ENCODE measurements around the gene CA4.
A peak's percentile ranks its signal among the peaks of the same experiment; 100 is the strongest.
"Not testable (repeated sequence)": the region's sequence is repeated elsewhere in the genome, so short reads cannot be mapped to it uniquely, and the experiment has no call there.

CA4 gene

DNA sequence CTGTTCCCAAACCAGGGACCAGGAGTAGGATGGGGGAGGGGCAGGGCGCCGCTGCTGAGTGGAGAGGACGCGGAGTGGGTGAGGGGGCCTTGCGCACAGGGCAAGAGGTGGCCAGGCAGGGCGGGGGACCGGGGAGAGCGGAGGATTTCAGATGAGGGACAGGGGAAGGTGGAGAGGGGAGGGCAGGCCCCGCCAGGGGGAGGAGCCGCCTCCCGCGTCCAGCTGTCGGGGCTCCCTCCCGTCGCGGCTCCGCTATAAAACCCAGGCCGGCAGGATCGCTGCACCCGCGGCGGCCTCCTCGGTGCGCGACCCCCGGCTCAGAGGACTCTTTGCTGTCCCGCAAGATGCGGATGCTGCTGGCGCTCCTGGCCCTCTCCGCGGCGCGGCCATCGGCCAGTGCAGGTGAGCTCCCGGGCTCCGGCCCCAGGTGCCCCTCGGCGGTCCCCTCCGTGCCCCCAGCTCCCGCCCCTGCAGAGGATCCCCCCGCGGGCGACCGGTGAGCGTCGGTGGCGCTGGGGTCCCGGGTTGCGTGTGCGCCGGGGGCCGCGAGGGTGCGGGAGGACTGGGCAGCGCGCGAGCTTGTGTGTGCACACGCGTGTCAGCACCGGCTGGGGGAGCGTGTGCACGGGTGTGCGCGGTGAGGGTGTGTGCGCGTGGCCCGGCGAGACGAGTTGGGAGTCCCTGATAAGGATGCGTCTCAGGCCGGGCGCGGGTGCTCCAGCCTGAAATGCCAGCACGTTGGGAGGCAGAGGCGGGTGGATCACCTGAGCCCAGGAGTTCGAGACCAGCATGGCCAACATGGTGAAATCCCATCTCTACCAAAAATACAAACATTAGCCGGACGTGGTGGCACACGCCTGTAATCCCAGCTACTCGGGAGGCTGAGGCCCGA, at the start of gene CA4:
TSS of gene CA4 (plus strand) at position 283 of the 892 bp plus-strand sequence. CDS start at position 345, 62 bp downstream.
- DNase-seq: no peak

DNA sequence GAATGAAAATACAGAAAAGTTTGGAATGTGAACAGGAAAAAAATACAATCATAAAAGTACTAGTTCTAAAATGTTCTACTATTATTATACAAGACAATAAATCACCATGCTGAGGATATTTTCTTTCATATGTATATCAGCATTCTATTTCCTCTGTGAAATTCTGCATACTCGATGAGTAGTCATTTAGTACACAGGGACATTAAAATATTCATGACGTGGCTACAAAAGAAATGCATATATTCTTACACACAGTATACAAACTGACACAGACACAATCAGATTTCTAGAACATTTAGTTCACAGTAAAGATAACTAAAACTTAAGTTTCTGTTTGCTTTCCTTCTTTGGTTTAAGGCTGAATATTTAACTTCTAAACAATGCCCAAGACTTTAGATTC, 49.2 kb upstream of the CA4 start:
- not testable (repeated sequence) for DNase-seq

DNA sequence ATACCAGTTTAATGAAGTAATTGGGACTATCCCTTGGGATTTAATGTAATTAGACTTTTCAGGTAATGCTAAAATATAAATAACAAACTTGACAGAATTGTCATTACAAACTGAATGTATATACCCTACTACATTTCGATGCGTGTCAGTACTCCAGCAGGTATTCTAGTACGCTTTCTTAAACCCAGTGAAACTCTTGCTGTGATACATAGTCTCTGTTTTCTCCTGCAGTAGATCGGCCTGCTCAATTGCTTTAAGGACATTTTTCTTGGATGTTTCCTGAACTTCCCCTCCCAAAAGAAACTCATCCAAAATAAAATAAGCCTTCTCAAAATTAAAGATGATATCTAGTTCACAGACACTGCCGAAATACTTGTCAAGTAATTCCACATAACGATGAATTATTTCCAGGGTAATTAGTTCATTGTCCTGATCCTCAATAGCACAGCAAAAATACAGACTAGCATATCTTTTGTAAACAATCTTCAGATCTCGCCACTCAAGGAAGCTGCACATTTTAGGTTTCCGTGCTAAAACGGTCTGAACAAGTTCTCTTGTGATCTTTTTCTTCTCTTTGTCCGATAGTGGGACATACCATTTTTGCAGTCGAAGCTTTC, 47.6 kb upstream of the CA4 start:
- DNase-seq: not testable (repeated sequence)

DNA sequence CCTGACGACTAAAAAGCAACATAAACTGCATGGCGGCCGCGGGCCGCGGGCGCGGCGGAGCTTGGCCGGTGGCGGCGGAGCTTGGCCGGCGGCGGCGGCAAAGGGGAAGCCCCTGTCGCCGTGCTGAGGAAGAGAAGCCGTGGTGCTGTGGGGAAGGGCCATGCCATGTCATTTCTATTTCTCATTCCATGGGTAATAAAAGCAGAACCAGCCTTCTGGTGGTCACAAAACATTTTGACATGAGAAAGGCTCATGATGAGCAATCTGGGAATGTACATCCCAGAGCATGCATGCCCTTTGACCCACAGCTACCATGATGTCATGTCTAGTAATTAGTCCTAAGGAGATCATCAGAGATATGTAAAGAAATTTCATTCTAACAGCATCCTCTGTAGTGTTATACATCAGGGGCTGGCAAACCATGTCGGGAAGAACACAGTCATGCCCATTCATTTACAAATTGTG, 47.1 kb upstream of the CA4 start:
- peak; percentile 51 for DNase-seq

DNA sequence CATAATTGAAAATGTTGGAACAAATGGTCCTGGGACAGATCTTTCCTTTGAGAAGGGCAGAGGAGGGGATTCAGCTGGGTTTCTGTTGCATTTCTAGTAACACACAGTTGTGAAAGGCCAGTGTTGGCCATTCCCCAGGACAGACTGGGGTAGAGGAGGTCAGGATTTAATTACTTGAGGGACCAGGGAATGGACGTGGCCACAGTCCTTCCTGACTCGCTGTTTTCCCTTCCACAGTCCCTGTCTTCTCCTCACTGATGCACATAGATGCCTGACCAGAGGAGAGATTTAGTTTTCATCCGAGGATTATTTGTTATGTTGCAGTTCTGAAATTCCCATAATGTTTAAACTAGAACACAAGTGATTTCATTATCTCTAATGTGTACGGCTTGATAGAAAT, 45.8 kb upstream of the CA4 start:
- DNase-seq: no peak

DNA sequence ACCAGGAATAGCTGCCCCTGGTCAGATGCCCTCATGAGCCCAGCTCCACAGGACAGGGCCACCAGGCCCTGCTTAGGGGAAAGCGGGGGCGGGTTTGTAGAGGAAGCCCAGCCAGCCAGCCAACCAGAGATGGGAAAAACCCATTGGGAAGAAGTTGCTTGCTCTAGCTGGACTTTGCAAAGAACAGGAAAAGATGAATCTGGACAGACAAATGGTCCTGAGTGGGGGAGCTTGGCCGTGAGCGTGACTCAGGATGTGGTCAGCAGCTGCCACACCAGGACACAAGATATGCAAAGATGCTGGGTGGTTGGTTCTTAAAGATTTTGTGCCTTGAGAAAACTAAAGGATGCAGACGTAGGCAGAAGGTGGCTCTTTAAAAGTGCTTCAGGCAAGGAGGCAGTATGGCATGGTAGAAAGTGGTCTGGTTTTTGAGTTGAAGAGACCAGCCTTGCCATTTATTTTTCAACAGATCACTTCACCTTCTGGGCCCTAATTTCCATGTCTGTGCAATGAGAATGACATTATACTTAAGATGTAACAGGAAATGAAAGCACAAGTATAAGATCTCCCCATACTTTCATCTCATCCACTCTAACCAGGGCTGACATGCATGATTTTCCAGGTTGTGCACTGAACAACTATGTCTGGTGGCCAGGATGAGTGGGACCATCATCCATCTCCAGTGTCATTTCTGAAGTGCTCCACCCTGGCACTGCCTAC, 43.3 kb upstream of the CA4 start:
- no peak for DNase-seq

DNA sequence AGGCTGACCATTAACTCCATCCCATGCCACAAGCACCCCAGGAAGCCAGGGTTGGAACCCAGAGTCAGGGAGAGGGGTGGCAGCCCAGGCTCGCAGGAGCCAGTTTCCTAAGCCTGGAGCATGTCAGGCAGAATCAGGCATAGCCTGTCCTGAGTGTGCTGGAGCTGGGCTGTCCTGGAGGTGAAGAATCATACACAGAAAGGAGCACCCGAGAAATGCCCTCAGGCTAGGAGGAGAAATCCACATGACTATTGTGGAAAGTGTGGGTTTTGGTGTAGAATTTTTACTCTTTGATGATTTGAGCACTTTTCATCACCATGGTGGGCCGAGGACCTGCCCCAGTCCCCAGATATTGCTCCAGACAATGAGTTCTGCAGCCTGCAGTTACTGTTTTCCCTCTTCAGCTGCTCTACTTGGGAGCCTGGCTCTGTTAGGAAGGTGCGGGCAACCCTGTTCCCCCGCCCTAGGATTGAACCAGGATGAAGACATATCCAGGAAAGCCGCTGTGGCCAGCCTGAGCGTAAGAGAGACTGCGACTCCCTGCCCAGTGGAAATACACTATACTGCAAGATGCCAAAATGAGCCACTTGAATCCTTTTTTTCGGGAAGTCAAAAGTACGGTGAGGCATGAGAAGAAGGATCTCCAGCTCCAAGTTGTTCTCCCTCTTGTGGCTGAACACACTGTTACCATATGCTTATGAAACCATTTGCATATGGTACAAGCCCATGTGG, 42.1 kb upstream of the CA4 start:
- no peak for DNase-seq

DNA sequence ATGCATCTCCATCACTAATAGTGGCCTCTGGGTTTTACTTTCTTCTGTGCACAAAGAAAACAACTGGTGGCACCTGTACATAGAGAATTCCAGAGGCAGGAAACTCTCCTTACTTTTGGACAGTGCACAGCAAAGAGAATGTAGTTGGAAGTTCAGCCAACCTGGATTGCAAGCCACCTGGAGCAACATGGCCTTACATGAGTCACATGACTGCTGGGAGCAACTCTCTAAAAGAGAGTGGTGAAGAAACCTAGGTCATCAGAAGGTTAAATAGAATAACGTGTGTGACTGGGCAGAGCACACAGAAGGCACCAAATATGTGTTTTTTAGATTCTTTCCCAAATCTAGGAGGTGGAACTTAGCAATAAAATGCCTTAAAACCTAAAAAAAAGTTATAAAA, 41.5 kb upstream of the CA4 start:
- not testable (repeated sequence) for DNase-seq

DNA sequence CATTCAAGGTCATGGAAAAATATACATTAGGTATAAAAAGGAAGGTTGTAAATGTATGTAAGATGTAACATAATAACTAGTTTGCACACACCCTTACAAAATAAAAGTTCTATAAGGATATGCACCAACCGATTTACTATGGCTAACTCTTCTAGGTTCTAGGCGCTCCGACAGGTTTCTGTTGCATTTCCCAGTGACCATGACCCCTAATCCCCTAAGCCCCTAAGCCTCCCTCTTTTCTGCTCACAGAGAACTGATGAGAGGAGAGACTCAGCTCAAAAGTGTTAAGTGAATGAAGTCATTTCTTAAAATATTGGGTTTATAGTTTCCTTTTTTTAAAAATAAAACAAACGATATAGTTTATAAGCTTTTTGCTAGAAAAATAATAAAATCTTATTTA, 41.1 kb upstream of the CA4 start:
- no peak for DNase-seq

DNA sequence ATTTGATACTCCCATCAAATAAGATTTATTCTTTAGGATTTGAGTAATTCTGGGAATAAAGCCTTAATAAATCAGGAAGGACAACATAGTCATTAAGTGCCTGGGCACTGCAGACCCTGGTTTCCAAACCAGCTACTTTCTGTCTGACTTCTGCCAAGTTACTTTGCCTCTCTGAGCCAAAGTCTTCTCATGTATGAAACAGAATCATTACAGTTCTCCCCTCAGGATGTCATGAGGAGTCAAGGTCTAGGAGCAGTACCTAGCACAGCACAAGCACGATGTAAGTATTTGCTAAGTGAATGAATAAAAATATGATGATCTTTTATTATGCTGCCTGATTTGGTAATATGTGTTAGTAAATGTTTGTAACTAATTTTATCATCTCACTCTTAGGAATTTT, 40.6 kb upstream of the CA4 start:
- no peak for DNase-seq

DNA sequence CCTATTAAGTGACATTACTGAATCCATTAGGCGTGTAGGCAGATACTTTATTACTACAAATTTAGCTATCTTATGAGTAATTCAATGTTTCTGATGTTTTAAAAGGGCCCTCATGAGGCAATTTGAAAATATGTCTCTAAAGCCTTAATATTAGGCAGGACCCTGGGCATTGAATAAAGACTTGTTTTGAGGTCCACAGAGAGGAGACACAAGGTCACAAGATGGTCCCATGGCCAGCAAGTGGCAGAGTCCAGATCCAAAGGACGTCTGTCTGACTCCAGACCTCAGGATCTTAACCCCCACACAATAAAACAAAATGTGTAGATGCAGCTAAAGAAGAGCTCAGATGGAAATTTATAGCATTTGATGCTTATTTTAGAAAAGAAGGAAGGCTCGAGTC, 39.2 kb upstream of the CA4 start:
- no peak for DNase-seq

DNA sequence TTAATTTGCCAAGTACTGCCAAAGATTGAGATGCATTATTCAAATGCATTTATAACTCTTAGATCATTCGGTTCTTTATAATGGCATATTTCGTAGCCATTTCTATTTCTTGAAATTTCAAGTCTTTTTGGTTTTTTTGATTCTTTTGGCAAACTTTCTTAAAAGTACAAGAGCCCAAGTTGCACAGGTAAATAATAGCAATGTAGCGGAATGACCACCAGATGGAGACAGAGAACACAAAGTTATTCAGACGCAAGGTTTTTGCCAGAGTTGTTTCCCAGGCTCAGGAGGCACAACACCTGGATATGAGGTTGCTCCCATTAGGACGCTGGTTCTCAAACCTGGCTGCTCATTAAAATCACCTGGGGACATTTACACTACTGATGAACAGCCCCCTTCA, 38.1 kb upstream of the CA4 start:
- not testable (repeated sequence) for DNase-seq

DNA sequence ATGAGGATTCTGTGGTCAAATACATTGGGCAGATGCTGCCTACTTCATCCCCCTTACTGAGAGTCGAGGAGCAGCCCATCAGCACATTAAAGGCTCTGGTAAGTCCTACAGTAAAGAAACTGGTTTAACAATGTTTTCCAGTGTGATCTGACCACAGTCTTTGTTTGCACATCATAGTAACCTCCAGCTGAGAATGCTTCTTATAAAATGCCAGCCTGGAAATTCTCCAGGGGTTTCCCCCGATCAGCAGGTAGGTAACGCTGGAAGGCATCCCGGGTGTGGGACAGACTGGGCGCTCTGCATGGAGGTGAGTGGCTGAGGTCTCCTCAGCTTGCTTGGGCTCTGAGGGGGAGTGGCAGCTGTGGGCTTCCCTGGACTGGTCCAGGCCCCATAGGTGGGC, 34.4 kb upstream of the CA4 start:
- not testable (repeated sequence) for DNase-seq

DNA sequence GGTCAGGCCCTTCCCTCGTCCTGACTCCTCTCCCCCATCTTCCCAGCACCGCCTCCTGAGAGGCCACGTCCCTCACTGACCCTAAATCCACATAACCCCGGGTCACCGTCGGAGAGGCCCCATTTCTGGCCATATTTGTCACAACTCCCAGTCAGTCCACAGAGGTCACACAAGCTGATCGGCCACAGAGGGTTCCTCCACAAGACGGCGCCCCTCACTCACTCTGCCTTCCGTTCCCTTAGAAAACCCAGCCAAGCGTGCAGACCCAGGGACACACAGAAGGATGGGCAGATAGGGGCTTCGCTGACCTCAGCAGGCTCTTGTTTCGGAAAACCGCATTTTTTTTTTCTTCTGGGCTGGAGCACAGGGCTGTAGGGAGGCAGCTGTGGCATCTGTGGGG, 33.6 kb upstream of the CA4 start:
- DNase-seq: not testable (repeated sequence)

DNA sequence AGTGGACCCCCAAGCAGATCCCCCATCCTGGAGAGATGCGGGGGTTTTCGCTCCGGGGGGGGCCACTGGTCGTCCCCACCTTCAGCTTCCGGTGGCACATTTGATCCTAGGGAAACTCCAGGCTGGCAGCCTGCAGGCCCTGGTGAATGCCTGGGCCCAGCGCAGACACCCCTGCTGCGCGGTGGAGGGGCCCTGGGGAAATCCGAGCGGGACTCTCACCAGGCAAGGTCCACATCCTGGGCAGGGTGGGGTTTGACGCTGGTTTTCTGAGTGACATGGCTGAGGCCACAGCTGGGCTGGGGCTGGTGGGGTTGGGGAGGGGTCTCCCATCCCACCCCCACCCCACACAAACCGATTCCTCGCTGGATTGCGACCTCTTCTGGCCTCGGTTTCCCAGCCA, 30.6 kb upstream of the CA4 start:
- DNase-seq: not testable (repeated sequence)

DNA sequence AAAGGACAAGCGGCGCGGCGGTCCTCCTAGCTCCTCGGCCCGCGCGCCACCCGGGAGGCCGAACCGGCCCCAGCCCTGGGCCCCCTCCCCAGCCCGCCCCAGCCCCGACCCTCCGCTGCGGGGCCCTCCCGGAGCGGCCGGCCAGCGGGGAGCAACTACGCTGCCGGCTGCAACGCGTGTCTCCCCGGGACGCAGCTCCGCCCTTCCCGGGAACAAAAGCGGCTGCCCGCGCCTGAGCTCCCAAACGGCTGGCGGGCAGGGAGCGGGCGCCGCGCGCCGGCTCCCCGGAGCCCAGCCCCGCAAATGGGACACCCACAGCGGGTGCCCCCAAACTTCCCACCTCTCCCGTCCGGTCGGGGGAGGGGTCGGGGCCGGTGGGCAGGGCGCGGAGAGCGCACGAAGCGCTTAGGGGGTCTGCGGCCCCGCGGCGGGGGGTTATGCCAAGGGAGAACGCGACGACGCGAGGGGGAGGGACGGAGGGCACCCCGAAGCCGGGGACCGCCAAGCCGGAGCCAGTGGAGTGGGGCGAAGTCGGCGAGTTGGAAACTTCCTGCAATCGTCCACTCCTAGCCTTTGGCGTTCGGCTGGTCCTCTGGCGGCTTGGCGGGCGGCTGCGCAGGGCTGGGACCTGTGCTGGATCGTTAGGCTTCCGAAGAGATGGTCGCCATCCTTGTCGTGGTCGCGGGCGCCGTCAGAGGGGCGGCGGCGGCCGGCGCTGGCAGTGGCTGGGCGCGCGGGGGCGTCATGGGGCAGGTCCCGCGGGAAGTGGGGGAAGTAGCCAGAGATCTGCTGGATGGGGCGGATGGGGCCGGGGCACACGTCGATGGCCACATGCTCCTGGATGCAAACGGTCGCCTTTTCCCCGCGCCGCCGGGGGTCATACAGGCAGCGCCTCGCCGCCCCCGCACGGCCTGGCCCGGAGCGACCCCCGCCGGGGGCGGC, 29.7 kb upstream of the CA4 start:
- not testable (repeated sequence) for DNase-seq

DNA sequence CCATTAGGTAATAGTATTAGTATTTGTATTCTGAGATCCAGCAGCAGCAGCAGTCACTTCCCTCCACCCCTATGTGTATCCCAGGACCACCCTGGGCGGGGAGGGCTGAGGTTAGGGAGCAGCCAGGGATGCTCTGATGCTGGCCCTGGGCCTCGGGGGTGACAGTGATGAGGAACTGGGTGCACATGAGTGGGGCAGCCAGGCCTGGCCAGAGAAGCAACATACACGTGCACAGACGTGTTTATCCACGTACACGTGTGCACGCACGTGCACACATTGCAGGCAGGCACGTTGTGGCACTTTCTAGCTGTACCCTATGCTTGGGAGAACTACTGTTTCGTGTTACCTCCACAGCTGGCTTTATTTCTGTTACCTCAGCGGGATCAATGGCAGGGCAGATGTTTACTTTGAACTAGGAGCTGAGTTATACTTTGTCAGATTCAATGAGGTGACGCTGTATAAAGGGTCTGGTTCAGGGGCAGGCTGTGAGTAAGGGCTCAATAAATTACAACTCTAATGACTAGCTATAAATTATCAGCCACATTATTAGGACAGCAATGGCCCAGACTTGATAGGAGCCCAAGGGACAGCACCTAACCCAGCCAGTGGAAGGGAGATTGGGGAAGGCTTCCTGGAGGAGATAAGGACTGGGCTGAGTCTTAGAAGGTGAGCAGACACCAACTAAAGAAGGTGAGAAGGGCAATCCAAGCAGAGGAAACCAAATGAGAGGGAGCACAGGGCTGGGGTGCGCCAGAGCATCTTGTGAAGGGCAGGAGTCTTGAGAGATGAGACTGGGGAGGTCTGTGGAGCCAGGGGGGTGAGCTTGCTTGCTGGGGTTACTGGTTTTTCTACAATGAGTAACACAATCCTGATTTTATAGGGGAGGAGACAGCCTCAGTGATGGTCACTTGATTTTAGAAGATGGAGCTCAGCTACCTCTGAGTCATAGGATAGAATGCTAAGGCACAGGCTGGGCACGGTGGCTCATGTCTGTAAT, 22.4 kb upstream of the CA4 start:
- peak; percentile 13 for DNase-seq

DNA sequence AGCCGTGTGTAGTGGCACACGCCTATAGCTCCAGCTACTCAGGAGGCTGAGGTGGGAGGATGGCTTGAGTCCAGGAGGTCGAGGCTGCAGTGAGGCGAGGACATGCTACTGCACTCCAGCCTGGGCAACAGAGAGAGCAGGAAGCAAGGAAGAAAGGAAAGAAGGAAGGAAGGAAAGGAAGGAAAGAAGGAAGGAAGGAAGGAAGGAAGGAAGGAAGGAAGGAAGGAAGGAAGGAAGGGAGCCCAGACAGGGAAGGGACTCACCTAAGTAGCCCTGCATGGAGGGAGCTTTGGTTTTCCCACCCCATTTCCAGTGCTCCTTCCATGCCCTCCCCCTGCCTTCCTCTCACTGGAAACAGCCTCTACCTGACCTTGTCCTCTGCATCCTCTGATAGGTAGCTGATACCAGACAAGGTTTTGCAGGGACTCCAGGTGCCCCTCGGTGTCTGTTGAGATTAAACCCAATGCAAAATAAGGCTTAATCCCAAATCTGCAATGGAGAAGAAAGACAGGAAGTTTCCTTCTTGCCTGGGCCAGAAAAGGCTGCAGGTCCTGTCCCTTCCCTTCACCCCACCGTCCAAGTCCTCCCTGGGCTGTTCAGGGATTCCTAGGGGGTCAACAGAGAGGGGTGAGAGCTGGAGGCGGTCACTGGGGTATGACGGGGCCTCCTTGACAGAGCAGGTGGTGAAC, 21.5 kb upstream of the CA4 start:
- DNase-seq: no peak

DNA sequence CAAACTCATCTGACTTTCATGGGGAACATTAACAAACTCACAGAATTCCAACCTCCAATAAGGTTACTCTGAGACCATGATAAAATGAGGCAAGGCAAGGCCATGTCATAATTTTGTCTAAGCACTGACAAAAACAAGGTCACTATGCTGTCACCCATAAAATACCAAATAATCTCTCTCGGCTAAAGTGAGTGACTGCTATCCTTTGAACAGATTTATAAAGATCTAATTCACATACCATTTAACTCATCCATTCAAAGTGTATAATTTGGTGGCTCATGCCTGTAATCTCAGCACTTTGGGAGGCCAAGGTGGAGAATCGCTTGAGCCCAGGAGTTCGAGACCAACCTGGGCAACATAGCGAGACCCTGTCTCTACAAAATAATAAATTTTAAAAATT, 20.6 kb upstream of the CA4 start:
- no peak for DNase-seq

DNA sequence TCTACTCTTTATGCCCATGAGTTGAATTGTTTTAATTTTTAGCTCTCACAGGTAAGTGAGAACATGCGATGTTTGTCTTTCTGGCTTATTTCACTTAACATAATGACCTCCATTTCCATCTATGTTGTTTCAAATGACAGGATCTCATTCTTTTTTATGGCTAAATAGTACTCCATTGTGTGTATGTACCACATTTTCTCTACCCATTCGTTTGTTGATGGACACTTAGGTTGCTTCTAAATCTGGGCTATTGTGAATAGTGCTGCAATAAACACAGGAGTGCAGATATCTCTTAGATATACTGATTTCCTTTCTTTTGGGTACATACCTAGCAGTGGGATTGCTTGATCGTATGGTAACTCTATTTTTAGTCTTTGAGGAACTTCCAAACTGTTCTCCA, 19.3 kb upstream of the CA4 start:
- no peak for DNase-seq

All from stimulated activated CD8-positive, alpha-beta memory T cell treated with anti-CD3 and anti-CD28 coated beads, Interleukin-4, amount 100 ng/mL, for 48 hours (primary cell).